CD4-positive, CD25-positive, alpha-beta regulatory T cell (primary cell): ENCODE measurements around the gene CEP57. TPM values are rescaled to one million over a fixed set of nuclear protein-coding genes. Genes with fewer than 3 reads are reported as not detected.
A peak's percentile ranks its signal among the peaks of the same experiment; 100 is the strongest.

Experiments
- ATAC-seq, 2 donors: fragments of 150-1000 bp; cut with Tn5 transposase; one replicate each; pipeline ENCODE4 v1.10.0; 2021; ENCODE audit warnings: low read depth in 2 of 2, moderate number of reproducible peaks in 2 of 2, moderate library complexity in 1 of 2
- DNase-seq, 3 donors: peaks; one replicate each; pipeline versions ENCODE4 v3.0.0 to v3.0.0-alpha.2; 2012 to 2022; ENCODE audit warnings: mixed read lengths in 1 of 3
- H3K27ac ChIP-seq: one replicate; pipeline ENCODE4 v1.7.0; 2013; ENCODE audit warnings: mild to moderate bottlenecking, low read length; ENCODE audit not compliant: insufficient read depth, poor library complexity, severe bottlenecking
- H3K27me3 ChIP-seq: one replicate; pipeline ENCODE4 v1.7.0; 2013; ENCODE audit warnings: low read length; ENCODE audit not compliant: control insufficient read depth, insufficient read depth
- H3K36me3 ChIP-seq: one replicate; pipeline ENCODE4 v1.7.0; 2013; ENCODE audit warnings: mild to moderate bottlenecking, low read length, moderate library complexity; ENCODE audit not compliant: control insufficient read depth, insufficient read depth
- H3K4me1 ChIP-seq: 2 replicates; pipeline ENCODE4 v1.7.0; 2013; ENCODE audit warnings: mild to moderate bottlenecking, low read length; ENCODE audit not compliant: insufficient read depth, control insufficient read depth, poor library complexity, severe bottlenecking
- H3K4me3 ChIP-seq: one replicate; pipeline ENCODE4 v1.7.0; 2013; ENCODE audit warnings: low read depth, mild to moderate bottlenecking, low read length, moderate library complexity
- H3K9me3 ChIP-seq, 2 experiments: 1 replicate in 1 of 2; 2 replicates in 1 of 2; pipeline ENCODE4 v1.7.0; 2013; ENCODE audit warnings: low read length in 2 of 2, mild to moderate bottlenecking in 1 of 2, moderate library complexity in 1 of 2; ENCODE audit not compliant: control insufficient read depth in 2 of 2
- H3K27ac Mint-ChIP-seq, 3 donors: one replicate each; pipeline ENCODE4 v1.8.0; 2020 to 2022; ENCODE audit warnings: mild to moderate bottlenecking in 3 of 3, mixed read lengths in 3 of 3, moderate library complexity in 2 of 3
- H3K27me3 Mint-ChIP-seq: one replicate; pipeline ENCODE4 v1.8.0; 2022; ENCODE audit warnings: mild to moderate bottlenecking, mixed read lengths
- H3K36me3 Mint-ChIP-seq: one replicate; pipeline ENCODE4 v1.8.0; 2020; ENCODE audit warnings: mixed read lengths
- H3K4me1 Mint-ChIP-seq, 4 donors: one replicate each; pipeline ENCODE4 v1.8.0; 2020 to 2022; ENCODE audit warnings: mixed read lengths in 4 of 4, mild to moderate bottlenecking in 1 of 4
- H3K4me3 Mint-ChIP-seq, 4 donors: one replicate each; pipeline ENCODE4 v1.8.0; 2020 to 2022; ENCODE audit warnings: mild to moderate bottlenecking in 4 of 4, mixed read lengths in 4 of 4, moderate library complexity in 3 of 4
- H3K9me3 Mint-ChIP-seq, 7 donors: one replicate each; pipeline ENCODE4 v1.8.0; 2020 to 2022; ENCODE audit warnings: mixed read lengths in 7 of 7, mild to moderate bottlenecking in 3 of 7, moderate library complexity in 2 of 7
- polyA plus RNA-seq, 4 donors: library from polyadenylated mRNA; unstranded; fragments of 300-500 nt; fragmentation: Illumina TruSeq; gene quantifications; one replicate each; pipeline ENCODE4 v1.2.3, GENCODE V29; 2021
- total RNA-seq: library from RNA; stranded (reverse); gene quantifications from one replicate; pipeline ENCODE4 v1.2.3, GENCODE V29; 2022

CEP57 gene
- total and polyA plus RNA-seq, 5 donors from 2014 or later: 51.6 to 69.9 (median 63.2) TPM

DNA sequence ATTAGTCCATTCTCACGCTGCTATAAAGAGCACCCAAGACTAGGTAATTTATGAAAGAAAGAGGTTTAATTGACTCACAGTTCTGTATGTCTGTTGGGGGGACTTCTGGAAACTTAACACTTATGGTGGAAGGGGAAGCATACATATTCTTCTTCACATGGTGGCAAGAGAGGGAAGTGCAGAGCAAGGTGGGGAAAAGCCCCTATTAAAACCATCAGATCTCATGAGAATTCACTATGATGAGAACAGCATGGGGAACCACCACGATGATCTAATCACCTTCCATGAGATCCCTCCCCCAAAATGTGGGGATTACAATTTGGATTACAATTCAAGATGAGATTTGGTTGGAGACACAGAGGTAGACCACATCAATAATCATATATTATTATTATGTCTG is 25.7 kb downstream of the CEP57 start:
- H3K4me1 Mint-ChIP-seq: peaks cover 0 to 7% (median 2%) of the 10 kb centered on the region in 4 donors
- Histone ChIP-seq H3K4me1 (no peaks in the 10 kb centered on the region), H3K4me3 (no peak overlapping the region), H3K27me3 (no peaks in the 10 kb centered on the region), H3K27ac (no peak overlapping the region), H3K36me3 (peaks cover 29% of the 10 kb centered on the region), H3K9me3 (no peaks in the 10 kb centered on the region)
- H3K36me3 Mint-ChIP-seq: peaks cover 38% of the 10 kb centered on the region
- no peak for DNase-seq
- no peak overlapping the region for H3K4me3 Mint-ChIP-seq
- H3K27ac Mint-ChIP-seq: no peak overlapping the region
- no peaks in the 10 kb centered on the region for H3K9me3 Mint-ChIP-seq
- no peak for ATAC-seq
- no peaks in the 10 kb centered on the region for H3K27me3 Mint-ChIP-seq

GRCh38 chr11:95821640-95822039 is 31.3 kb downstream of the CEP57 start:
- no peaks in the 10 kb centered on the region for H3K4me1 Mint-ChIP-seq
- peaks cover 0 to 2% (median 0%) of the 10 kb centered on the region in 7 donors for H3K9me3 Mint-ChIP-seq
- Histone ChIP-seq H3K27ac (no peak overlapping the region), H3K36me3 (peaks cover 40% of the 10 kb centered on the region), H3K4me1 (no peaks in the 10 kb centered on the region), H3K4me3 (no peak overlapping the region), H3K9me3 (no peaks in the 10 kb centered on the region), H3K27me3 (no peaks in the 10 kb centered on the region)
- peaks cover 51% of the 10 kb centered on the region for H3K36me3 Mint-ChIP-seq
- DNase-seq (no peak), ATAC-seq (no peak)
- no peak overlapping the region for H3K4me3 Mint-ChIP-seq
- no peaks in the 10 kb centered on the region for H3K27me3 Mint-ChIP-seq
- H3K27ac Mint-ChIP-seq: peak overlapping the region in 1 of 3 donors; percentile 23

- Mint-ChIP-seq H3K4me1 (peaks cover 0 to 10% (median 2%) of the 10 kb centered on the region in 4 donors), H3K36me3 (peaks cover 39% of the 10 kb centered on the region), H3K4me3 (no peak overlapping the region), H3K9me3 (peaks cover 0 to 2% (median 0%) of the 10 kb centered on the region in 7 donors), H3K27ac (peak overlapping the region in 1 of 3 donors; percentile 14), H3K27me3 (no peaks in the 10 kb centered on the region)
- no peak for DNase-seq
- Histone ChIP-seq H3K27ac (no peak overlapping the region), H3K27me3 (no peaks in the 10 kb centered on the region), H3K4me1 (no peaks in the 10 kb centered on the region), H3K9me3 (no peaks in the 10 kb centered on the region), H3K4me3 (no peak overlapping the region), H3K36me3 (peaks cover 42% of the 10 kb centered on the region)
- no peak for ATAC-seq
Measured at GRCh38 chr11:95827696-95828095, 37.4 kb downstream of the CEP57 start.

DNA sequence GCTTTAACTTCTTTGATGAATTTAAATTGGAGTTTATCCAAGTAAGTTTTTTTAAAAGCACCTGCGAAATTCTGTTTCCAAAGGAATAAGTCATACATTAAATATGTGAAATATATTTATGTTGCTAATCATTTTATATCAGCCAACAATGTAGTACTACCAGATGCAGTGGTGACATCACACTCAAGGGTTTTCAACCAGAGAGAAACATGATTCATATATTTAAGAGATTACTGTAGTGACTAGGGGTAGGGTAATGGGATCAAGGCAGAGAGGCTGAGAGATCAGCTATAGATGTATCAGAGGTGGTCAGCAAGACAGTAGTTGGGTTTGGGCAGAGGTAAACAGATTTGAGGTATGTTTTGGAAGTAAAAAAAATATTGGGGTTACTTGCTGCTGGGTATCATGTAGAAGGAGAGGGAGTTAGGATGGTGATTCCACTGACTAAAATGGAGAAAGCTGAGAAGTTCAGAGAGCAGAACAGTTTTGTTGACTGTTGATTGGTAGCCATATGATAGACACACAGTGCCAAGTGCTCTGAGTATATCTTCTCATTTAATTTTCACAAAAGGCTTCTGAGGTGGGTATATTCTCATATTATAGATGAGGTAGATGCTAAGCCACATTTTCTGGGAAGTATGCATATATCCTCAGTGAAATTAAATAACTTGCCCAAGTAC is 39.4 kb downstream of the CEP57 start:
- peaks cover 33% of the 10 kb centered on the region for H3K36me3 Mint-ChIP-seq
- H3K9me3 Mint-ChIP-seq: peaks cover 0 to 2% (median 0%) of the 10 kb centered on the region in 7 donors
- no peaks in the 10 kb centered on the region for H3K27me3 ChIP-seq
- H3K27me3 Mint-ChIP-seq: no peaks in the 10 kb centered on the region
- ATAC-seq (no peak), DNase-seq (no peak)
- no peak overlapping the region for H3K4me3 ChIP-seq
- H3K27ac Mint-ChIP-seq: peak overlapping the region in 2 of 3 donors; percentile 10 to 16
- peaks cover 49% of the 10 kb centered on the region for H3K36me3 ChIP-seq
- no peak overlapping the region for H3K4me3 Mint-ChIP-seq
- no peaks in the 10 kb centered on the region for H3K4me1 ChIP-seq
- peaks cover 0 to 10% (median 2%) of the 10 kb centered on the region in 4 donors for H3K4me1 Mint-ChIP-seq
- H3K27ac ChIP-seq: no peak overlapping the region
- no peaks in the 10 kb centered on the region for H3K9me3 ChIP-seq

GRCh38 chr11:95831198-95831883 is 41.0 kb downstream of the CEP57 start:
- no peaks in the 10 kb centered on the region for H3K9me3 ChIP-seq
- ATAC-seq (no peak), DNase-seq (peak in 1 of 3 donors; percentile 8)
- no peak overlapping the region for H3K4me3 ChIP-seq
- H3K27me3 Mint-ChIP-seq: no peaks in the 10 kb centered on the region
- H3K4me3 Mint-ChIP-seq: no peak overlapping the region
- H3K36me3 Mint-ChIP-seq: peaks cover 23% of the 10 kb centered on the region
- H3K4me1 ChIP-seq: no peaks in the 10 kb centered on the region
- no peaks in the 10 kb centered on the region for H3K27me3 ChIP-seq
- no peaks in the 10 kb centered on the region for H3K9me3 Mint-ChIP-seq
- H3K27ac Mint-ChIP-seq: no peak overlapping the region
- H3K27ac ChIP-seq: no peak overlapping the region
- peaks cover 0 to 10% (median 8%) of the 10 kb centered on the region in 4 donors for H3K4me1 Mint-ChIP-seq
- H3K36me3 ChIP-seq: peaks cover 59% of the 10 kb centered on the region

DNA sequence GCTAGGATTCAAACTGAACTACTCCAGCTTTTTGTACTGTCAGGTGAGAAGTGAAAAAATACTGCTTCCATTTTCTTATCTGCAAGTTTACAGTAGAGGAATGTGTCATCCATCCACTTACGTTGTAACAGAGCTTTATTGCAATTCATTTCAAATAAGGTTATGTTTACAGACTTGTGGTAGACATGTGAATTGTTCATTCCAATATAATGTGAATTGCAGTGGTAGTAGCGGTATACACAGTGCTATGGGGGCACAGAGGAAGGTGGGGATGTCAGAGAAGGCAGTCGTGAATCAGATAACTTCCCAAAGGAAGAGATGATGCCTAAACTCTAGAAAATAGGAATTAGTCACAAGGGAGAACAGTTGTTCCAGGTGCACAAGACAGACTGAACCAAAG is 42.5 kb downstream of the CEP57 start:
- peaks cover 59% of the 10 kb centered on the region for H3K36me3 ChIP-seq
- H3K4me3 Mint-ChIP-seq: no peak overlapping the region
- no peak overlapping the region for H3K27ac ChIP-seq
- peak overlapping the region in 1 of 3 donors; percentile 0 for H3K27ac Mint-ChIP-seq
- no peaks in the 10 kb centered on the region for H3K9me3 ChIP-seq
- no peaks in the 10 kb centered on the region for H3K27me3 ChIP-seq
- no peak overlapping the region for H3K4me3 ChIP-seq
- ATAC-seq: no peak
- peaks cover 23% of the 10 kb centered on the region for H3K36me3 Mint-ChIP-seq
- no peaks in the 10 kb centered on the region for H3K4me1 ChIP-seq
- no peak for DNase-seq
- H3K9me3 Mint-ChIP-seq: no peaks in the 10 kb centered on the region
- no peaks in the 10 kb centered on the region for H3K27me3 Mint-ChIP-seq
- peaks cover 0 to 9% (median 6%) of the 10 kb centered on the region in 4 donors for H3K4me1 Mint-ChIP-seq

GRCh38 chr11:95833378-95833777 is 43.1 kb downstream of the CEP57 start:
- Mint-ChIP-seq H3K27me3 (no peaks in the 10 kb centered on the region), H3K4me3 (no peak overlapping the region), H3K9me3 (no peaks in the 10 kb centered on the region), H3K27ac (no peak overlapping the region), H3K36me3 (peaks cover 20% of the 10 kb centered on the region), H3K4me1 (peaks cover 0 to 9% (median 5%) of the 10 kb centered on the region in 4 donors)
- Histone ChIP-seq H3K27me3 (no peaks in the 10 kb centered on the region), H3K36me3 (peaks cover 64% of the 10 kb centered on the region), H3K4me1 (no peaks in the 10 kb centered on the region), H3K4me3 (no peak overlapping the region), H3K27ac (no peak overlapping the region), H3K9me3 (no peaks in the 10 kb centered on the region)
- ATAC-seq: no peak
- no peak for DNase-seq
